H9 (cell line): ENCODE results near the gene LMCD1. TPM values are rescaled to one million over a fixed set of nuclear protein-coding genes. Genes with fewer than 3 reads are reported as not detected.

ENCODE experiments used
- DNase-seq: peaks from one replicate; pipeline ENCODE4 v3.0.0-alpha.2; 2017
- H2AFZ ChIP-seq: one replicate; pipeline ENCODE4 v1.6.1; 2013; ENCODE audit warnings: mild to moderate bottlenecking, low read length, control low read depth, moderate library complexity
- H2AK5ac ChIP-seq: 2 replicates; pipeline ENCODE4 v1.6.1; 2013; ENCODE audit warnings: low read length, control low read depth, mixed read lengths; ENCODE audit not compliant: insufficient read length
- H2BK120ac ChIP-seq: one replicate; pipeline ENCODE4 v1.6.1; 2013; ENCODE audit warnings: low read depth, mild to moderate bottlenecking, low read length, control low read depth, inconsistent platforms; ENCODE audit not compliant: poor library complexity, severe bottlenecking
- H2BK12ac ChIP-seq: 2 replicates; pipeline ENCODE4 v1.6.1; 2013; ENCODE audit warnings: low read length, control low read depth, mixed read lengths, low read depth; ENCODE audit not compliant: insufficient read length
- H2BK15ac ChIP-seq: 2 replicates; pipeline ENCODE4 v1.6.1; 2013; ENCODE audit warnings: low read depth, low read length, control low read depth
- H2BK20ac ChIP-seq: one replicate; pipeline ENCODE4 v1.6.1; 2013; ENCODE audit warnings: low read depth, mild to moderate bottlenecking, low read length, control low read depth, inconsistent platforms; ENCODE audit not compliant: poor library complexity, severe bottlenecking
- H2BK5ac ChIP-seq: 2 replicates; pipeline ENCODE4 v1.6.1; 2013; ENCODE audit warnings: low read length, control low read depth, mixed read lengths; ENCODE audit not compliant: insufficient read length
- H3K14ac ChIP-seq: 2 replicates; pipeline ENCODE4 v1.6.1; 2013; ENCODE audit warnings: low read length, control low read depth; ENCODE audit not compliant: insufficient read depth
- H3K18ac ChIP-seq: 2 replicates; pipeline ENCODE4 v1.6.1; 2013; ENCODE audit warnings: low read depth, mild to moderate bottlenecking, mixed read lengths, low read length, control low read depth; ENCODE audit not compliant: insufficient read length
- H3K23ac ChIP-seq: 2 replicates; pipeline ENCODE4 v1.6.1; 2013; ENCODE audit warnings: low read length, control low read depth, mixed read lengths, low read depth; ENCODE audit not compliant: insufficient read length
- H3K23me2 ChIP-seq: 2 replicates; pipeline ENCODE4 v1.6.1; 2013; ENCODE audit warnings: low read depth, mild to moderate bottlenecking, mixed read lengths, low read length, control low read depth; ENCODE audit not compliant: insufficient read length, poor library complexity, severe bottlenecking
- H3K27ac ChIP-seq: 2 replicates; pipeline ENCODE4 v1.5.1; 2013; ENCODE audit warnings: low read length, control low read depth, mixed read lengths, low read depth; ENCODE audit not compliant: insufficient read length
- H3K27me3 ChIP-seq: 2 replicates; pipeline ENCODE4 v1.6.1; 2013; ENCODE audit warnings: low read length, control low read depth, inconsistent platforms; ENCODE audit not compliant: insufficient read depth
- H3K4ac ChIP-seq: 2 replicates; pipeline ENCODE4 v1.6.1; 2013; ENCODE audit warnings: low read depth, mild to moderate bottlenecking, control low read depth, inconsistent platforms, low read length, moderate library complexity
- H3K4me1 ChIP-seq: 2 replicates; pipeline ENCODE4 v1.6.1; 2013; ENCODE audit warnings: low read length, control low read depth, inconsistent platforms; ENCODE audit not compliant: insufficient read depth
- H3K4me2 ChIP-seq: 2 replicates; pipeline ENCODE4 v1.6.1; 2013; ENCODE audit warnings: low read length, control low read depth, mixed read lengths; ENCODE audit not compliant: insufficient read length, insufficient read depth
- H3K56ac ChIP-seq: 2 replicates; pipeline ENCODE4 v1.6.1; 2013; ENCODE audit warnings: low read depth, mild to moderate bottlenecking, mixed read lengths, low read length, control low read depth; ENCODE audit not compliant: insufficient read length
- H3K79me1 ChIP-seq: 2 replicates; pipeline ENCODE4 v1.6.1; 2013; ENCODE audit warnings: low read depth, mild to moderate bottlenecking, moderate library complexity, low read length, control low read depth, inconsistent platforms; ENCODE audit not compliant: insufficient read depth, poor library complexity, severe bottlenecking
- H3K79me2 ChIP-seq: 2 replicates; pipeline ENCODE4 v1.6.1; 2013; ENCODE audit warnings: low read length, control low read depth, inconsistent platforms; ENCODE audit not compliant: insufficient read depth
- H3K9ac ChIP-seq: 2 replicates; pipeline ENCODE4 v1.6.1; 2013; ENCODE audit warnings: low read length, control low read depth, mixed read lengths; ENCODE audit not compliant: insufficient read length; ENCODE audit errors: extremely low read depth
- H3K9me3 ChIP-seq: one replicate; pipeline ENCODE4 v1.6.1; 2013; ENCODE audit warnings: low read depth, low read length, inconsistent platforms; ENCODE audit not compliant: control insufficient read depth
- H3T11ph ChIP-seq: one replicate; pipeline ENCODE4 v1.6.1; 2013; ENCODE audit warnings: mild to moderate bottlenecking, low read length, control low read depth, inconsistent platforms
- H4K20me1 ChIP-seq: one replicate; pipeline ENCODE4 v1.6.1; 2013; ENCODE audit not compliant: control insufficient read depth, insufficient read length, insufficient read depth
- H4K5ac ChIP-seq: 2 replicates; pipeline ENCODE4 v1.6.1; 2013; ENCODE audit warnings: low read depth, mild to moderate bottlenecking, mixed read lengths, low read length, control low read depth; ENCODE audit not compliant: insufficient read length
- H4K8ac ChIP-seq: replicated peaks from 2 replicates; pipeline ENCODE4 v1.6.1; 2013; ENCODE audit warnings: low read length, control low read depth, mixed read lengths, low read depth; ENCODE audit not compliant: insufficient read length
- H4K91ac ChIP-seq: 2 replicates; pipeline ENCODE4 v1.6.1; 2013; ENCODE audit warnings: low read depth, mild to moderate bottlenecking, moderate library complexity, mixed read lengths, low read length, control low read depth; ENCODE audit not compliant: insufficient read length
- H3K27ac Mint-ChIP-seq, 3 experiments: 2 replicates in 2 of 3; 3 replicates in 1 of 3; pipeline ENCODE4 v1.8.0; 2020 to 2021; ENCODE audit warnings: mixed read lengths in 3 of 3, mild to moderate bottlenecking in 1 of 3, moderate library complexity in 1 of 3
- H3K27me3 Mint-ChIP-seq: 2 replicates; pipeline ENCODE4 v1.8.0; 2021; ENCODE audit warnings: low read depth, mild to moderate bottlenecking, moderate library complexity, mixed read lengths
- H3K36me3 Mint-ChIP-seq, 3 experiments: 2 replicates in 2 of 3; 3 replicates in 1 of 3; pipeline ENCODE4 v1.8.0; 2020 to 2021; ENCODE audit warnings: low read depth in 3 of 3, mixed read lengths in 3 of 3; ENCODE audit not compliant: insufficient read depth in 1 of 3
- H3K4me1 Mint-ChIP-seq, 2 experiments: 2 replicates each; pipeline ENCODE4 v1.8.0; 2020; ENCODE audit warnings: mixed read lengths in 2 of 2
- H3K4me3 Mint-ChIP-seq, 2 experiments: 2 replicates in 1 of 2; 3 replicates in 1 of 2; pipeline ENCODE4 v1.8.0; 2020 to 2021; ENCODE audit warnings: mild to moderate bottlenecking in 2 of 2, mixed read lengths in 2 of 2, moderate library complexity in 1 of 2
- H3K9me3 Mint-ChIP-seq, 2 experiments: 2 replicates in 1 of 2; 3 replicates in 1 of 2; pipeline ENCODE4 v1.8.0; 2020; ENCODE audit warnings: mild to moderate bottlenecking in 2 of 2, mixed read lengths in 2 of 2, moderate library complexity in 1 of 2
- WGBS: extraction: QIAGEN DNeasy Blood & Tissue Kit; methylation state at CpG from one replicate; pipeline ENCODE4 v1.1.7; 2013; ENCODE audit warnings: missing lambda C conversion rate, low lambda C conversion rate, mixed read lengths; ENCODE audit not compliant: insufficient read length; ENCODE audit errors: extremely low coverage; 5-methylcytosine and 5-hydroxymethylcytosine counted together
- total RNA-seq: library from RNA; stranded (reverse); gene quantifications from 2 replicates; pipeline ENCODE4 v1.2.1, GENCODE V29; 2021
- TF ChIP-seq, protein P1 (sequence below): fragments of 200-600 bp; sonication (generic); conservative IDR thresholded peaks from 3 replicates; pipeline ENCODE4 v1.8.0; 2021; ENCODE audit warnings: antibody characterized with exemption, mild to moderate bottlenecking

LMCD1 gene
- total RNA-seq, 1 experiment from 2014 or later, result 19.2 TPM

DNA sequence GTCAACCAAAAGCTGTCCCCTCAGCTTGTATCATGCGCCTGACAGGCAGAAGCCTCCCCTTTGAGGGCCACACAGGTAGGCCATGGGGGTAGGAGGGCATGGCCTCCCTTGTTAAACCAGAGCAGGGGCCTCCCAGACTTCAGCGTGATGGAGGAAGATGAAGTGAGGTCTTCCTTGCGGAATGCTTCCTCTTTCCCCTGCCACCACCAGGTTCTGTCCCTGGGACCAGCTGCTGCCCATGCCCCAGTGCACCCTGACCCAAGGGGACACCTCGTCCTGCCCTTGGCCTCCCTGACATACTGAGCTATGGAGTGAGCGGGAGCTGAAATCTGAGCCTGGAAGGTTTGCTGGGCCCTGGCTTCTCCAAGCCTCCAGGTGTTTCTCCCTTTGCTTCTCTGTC, 116.3 kb downstream of the LMCD1 start:
- no CpG with 5 or more reads among the region's 5 CpGs for WGBS
- H3K23ac ChIP-seq, result no peak overlapping the region
- H3K27me3 Mint-ChIP-seq, result no peaks in the 10 kb centered on the region; the same call in none of the 2 replicates

More for the DNA sequence above, 116.3 kb downstream of the LMCD1 start:
- H3K23me2 ChIP-seq, result no peaks in the 10 kb centered on the region
- H2AFZ ChIP-seq, result no peak overlapping the region
- H3K79me2 ChIP-seq, result no peaks in the 10 kb centered on the region
- peaks cover 5 to 6% of the 10 kb centered on the region in 2 experiments for H3K4me1 Mint-ChIP-seq
- no peak overlapping the region for H3K18ac ChIP-seq
- H3K27ac ChIP-seq, result no peak overlapping the region
- H4K20me1 ChIP-seq, result no peaks in the 10 kb centered on the region
- no peaks in the 10 kb centered on the region for H3K9me3 ChIP-seq
- H3T11ph ChIP-seq, result no peak overlapping the region
- H3K9ac ChIP-seq, result no peak overlapping the region
- H3K56ac ChIP-seq, result no peak overlapping the region
- TF ChIP-seq, protein P1, sequence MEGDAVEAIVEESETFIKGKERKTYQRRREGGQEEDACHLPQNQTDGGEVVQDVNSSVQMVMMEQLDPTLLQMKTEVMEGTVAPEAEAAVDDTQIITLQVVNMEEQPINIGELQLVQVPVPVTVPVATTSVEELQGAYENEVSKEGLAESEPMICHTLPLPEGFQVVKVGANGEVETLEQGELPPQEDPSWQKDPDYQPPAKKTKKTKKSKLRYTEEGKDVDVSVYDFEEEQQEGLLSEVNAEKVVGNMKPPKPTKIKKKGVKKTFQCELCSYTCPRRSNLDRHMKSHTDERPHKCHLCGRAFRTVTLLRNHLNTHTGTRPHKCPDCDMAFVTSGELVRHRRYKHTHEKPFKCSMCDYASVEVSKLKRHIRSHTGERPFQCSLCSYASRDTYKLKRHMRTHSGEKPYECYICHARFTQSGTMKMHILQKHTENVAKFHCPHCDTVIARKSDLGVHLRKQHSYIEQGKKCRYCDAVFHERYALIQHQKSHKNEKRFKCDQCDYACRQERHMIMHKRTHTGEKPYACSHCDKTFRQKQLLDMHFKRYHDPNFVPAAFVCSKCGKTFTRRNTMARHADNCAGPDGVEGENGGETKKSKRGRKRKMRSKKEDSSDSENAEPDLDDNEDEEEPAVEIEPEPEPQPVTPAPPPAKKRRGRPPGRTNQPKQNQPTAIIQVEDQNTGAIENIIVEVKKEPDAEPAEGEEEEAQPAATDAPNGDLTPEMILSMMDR, result no peak
- no peak overlapping the region for H4K8ac ChIP-seq
- H3K14ac ChIP-seq, result no peak overlapping the region
- no peak overlapping the region for H3K4me3 Mint-ChIP-seq
- no peak overlapping the region for H3K27ac Mint-ChIP-seq
- H3K9me3 Mint-ChIP-seq, result peaks cover 5 to 6% of the 10 kb centered on the region in 2 experiments
- no peaks in the 10 kb centered on the region; a peak in 1 of 7 replicates for H3K36me3 Mint-ChIP-seq
- H2AK5ac ChIP-seq, result no peak overlapping the region
- no peak overlapping the region for H2BK15ac ChIP-seq
- H2BK20ac ChIP-seq, result no peak overlapping the region
- no peaks in the 10 kb centered on the region for H3K79me1 ChIP-seq
- no peak overlapping the region for H3K4ac ChIP-seq
- H3K4me2 ChIP-seq, result no peak overlapping the region
- no peak overlapping the region for H2BK120ac ChIP-seq
- H3K27me3 ChIP-seq, result no peaks in the 10 kb centered on the region
- no peak overlapping the region for H4K5ac ChIP-seq
- H4K91ac ChIP-seq, result no peak overlapping the region
- no peak for DNase-seq
- no peak overlapping the region for H2BK12ac ChIP-seq
- no peaks in the 10 kb centered on the region for H3K4me1 ChIP-seq
- H2BK5ac ChIP-seq, result no peak overlapping the region
